Fibroblast of skin of back (primary cell): ENCODE measurements around the gene ZNF12. TPM values are rescaled to one million over a fixed set of nuclear protein-coding genes. Genes with fewer than 3 reads are reported as not detected.
"Not testable (repeated sequence)": the region's sequence is repeated elsewhere in the genome, so short reads cannot be mapped to it uniquely, and the experiment has no call there.

Experiments
- DNase-seq: peaks from one replicate; pipeline ENCODE4 v3.0.0-alpha.2; 2013
- polyA plus RNA-seq, 2 experiments: library from polyadenylated mRNA; unstranded; fragments of 120-200 nt; gene quantifications; one replicate each; pipeline ENCODE4 v1.2.1, GENCODE V29; 2013; ENCODE audit not compliant: insufficient read length in 2 of 2

The ZNF12 gene
- 12.7 TPM for polyA plus RNA-seq (2013, experiment 1 of 2; ENCODE audit: insufficient read length)
- 13.1 TPM for polyA plus RNA-seq (2013, experiment 2 of 2; ENCODE audit: insufficient read length)

- peak; percentile 94 for DNase-seq
These were observed at the start of gene ZNF12 for GRCh38 chr7:6706666-6707407. ZNF12 (minus strand) TSS chr7:6706947; CDS start chr7:6705173, 1,774 bp downstream.

GRCh38 chr7:6753964-6754363 lies 47.2 kb upstream of the ZNF12 start, which contains the start of gene RSPH10B2:
RSPH10B2 (plus strand) TSS chr7:6754103; CDS start chr7:6757678, 3,575 bp downstream.
- DNase-seq: not testable (repeated sequence)

- DNase-seq: not testable (repeated sequence)
These were observed 43.4 kb upstream of the ZNF12 start for GRCh38 chr7:6750173-6750572.

- not testable (repeated sequence) for DNase-seq
These were observed 42.6 kb upstream of the ZNF12 start for GRCh38 chr7:6749335-6749734.

GRCh38 chr7:6744410-6745100 lies 37.8 kb upstream of the ZNF12 start:
- not testable (repeated sequence) for DNase-seq

- not testable (repeated sequence) for DNase-seq
These were observed 31.7 kb upstream of the ZNF12 start for GRCh38 chr7:6738415-6738814.

GRCh38 chr7:6730343-6730633 lies 23.5 kb upstream of the ZNF12 start:
- no peak for DNase-seq

- peak; percentile 94 for DNase-seq
These were observed 23.0 kb upstream of the ZNF12 start for GRCh38 chr7:6729492-6730342.

GRCh38 chr7:6728893-6729491 lies 22.2 kb upstream of the ZNF12 start:
- DNase-seq: not testable (repeated sequence)

GRCh38 chr7:6727663-6728062 lies 20.9 kb upstream of the ZNF12 start:
- DNase-seq: no peak

GRCh38 chr7:6726341-6726740 lies 19.6 kb upstream of the ZNF12 start:
- not testable (repeated sequence) for DNase-seq

- no peak for DNase-seq
These were observed 18.3 kb upstream of the ZNF12 start for GRCh38 chr7:6725003-6725402.

GRCh38 chr7:6724351-6724750 lies 17.6 kb upstream of the ZNF12 start:
- DNase-seq: not testable (repeated sequence)

GRCh38 chr7:6718124-6718523 lies 11.4 kb upstream of the ZNF12 start:
- no peak for DNase-seq

- not testable (repeated sequence) for DNase-seq
These were observed 9.2 kb upstream of the ZNF12 start for GRCh38 chr7:6715898-6716297.

GRCh38 chr7:6714360-6714759 lies 7.6 kb upstream of the ZNF12 start:
- DNase-seq: no peak

- DNase-seq: no peak
These were observed 3.1 kb upstream of the ZNF12 start for GRCh38 chr7:6709808-6710207.

GRCh38 chr7:6708304-6708703 lies 1.6 kb upstream of the ZNF12 start:
- DNase-seq: no peak

GRCh38 chr7:6705959-6706665 lies 635 bp downstream of the ZNF12 start:
- DNase-seq: peak; percentile 38

- DNase-seq: no peak
These were observed 4.9 kb downstream of the ZNF12 start for GRCh38 chr7:6701860-6702259.

GRCh38 chr7:6700793-6701192 lies 6.0 kb downstream of the ZNF12 start:
- DNase-seq: no peak

GRCh38 chr7:6691609-6692106 lies 15.1 kb downstream of the ZNF12 start:
- peak; percentile 15 for DNase-seq
